ENCODE results near the gene BICC1. TPM values are rescaled to one million over a fixed set of nuclear protein-coding genes. Genes with fewer than 3 reads are reported as not detected.

The BICC1 gene
- total and polyA plus RNA-seq, 10 donors = 0.86 to 5.4 (median 3.5) TPM

- TF ChIP-seq, protein P1, sequence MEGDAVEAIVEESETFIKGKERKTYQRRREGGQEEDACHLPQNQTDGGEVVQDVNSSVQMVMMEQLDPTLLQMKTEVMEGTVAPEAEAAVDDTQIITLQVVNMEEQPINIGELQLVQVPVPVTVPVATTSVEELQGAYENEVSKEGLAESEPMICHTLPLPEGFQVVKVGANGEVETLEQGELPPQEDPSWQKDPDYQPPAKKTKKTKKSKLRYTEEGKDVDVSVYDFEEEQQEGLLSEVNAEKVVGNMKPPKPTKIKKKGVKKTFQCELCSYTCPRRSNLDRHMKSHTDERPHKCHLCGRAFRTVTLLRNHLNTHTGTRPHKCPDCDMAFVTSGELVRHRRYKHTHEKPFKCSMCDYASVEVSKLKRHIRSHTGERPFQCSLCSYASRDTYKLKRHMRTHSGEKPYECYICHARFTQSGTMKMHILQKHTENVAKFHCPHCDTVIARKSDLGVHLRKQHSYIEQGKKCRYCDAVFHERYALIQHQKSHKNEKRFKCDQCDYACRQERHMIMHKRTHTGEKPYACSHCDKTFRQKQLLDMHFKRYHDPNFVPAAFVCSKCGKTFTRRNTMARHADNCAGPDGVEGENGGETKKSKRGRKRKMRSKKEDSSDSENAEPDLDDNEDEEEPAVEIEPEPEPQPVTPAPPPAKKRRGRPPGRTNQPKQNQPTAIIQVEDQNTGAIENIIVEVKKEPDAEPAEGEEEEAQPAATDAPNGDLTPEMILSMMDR (IDR thresholded peaks at IDR 0.05 in 8 of 11, conservative IDR thresholded peaks at IDR 0.05 in 3 of 11) = no peak
- TF ChIP-seq POLR2AphosphoS5 (IDR thresholded peaks at IDR 0.05) = no peak
- TF ChIP-seq POLR2A (IDR thresholded peaks at IDR 0.05) = no peak
Observed at GRCh38 chr10:58615237-58615935, 102.7 kb downstream of the BICC1 start.

GRCh38 chr10:58618158-58618676, 105.5 kb downstream of the BICC1 start:
- Histone ChIP-seq H3K4me3 (no peak overlapping the region), H3K36me3 (no peaks in the 10 kb centered on the region), H3K4me1 (no peaks in the 10 kb centered on the region), H3K27me3 (replicated peaks in 1 of 7) (no peaks in the 10 kb centered on the region), H3K9me3 (no peaks in the 10 kb centered on the region), H3K27ac (no peak overlapping the region)
- no peak for DNase-seq
- 88 to 96% (median 93%) methylated on average over 14 of the region's 14 CpGs for WGBS, 5 donors
- intact Hi-C loops (cut with DNase I; ENCODE audit: low total_unique reads) = no loop called here
- TF ChIP-seq POLR2A (IDR thresholded peaks at IDR 0.05) (no peak), POLR2AphosphoS5 (IDR thresholded peaks at IDR 0.05) (no peak)
- TF ChIP-seq, protein P1 (IDR thresholded peaks at IDR 0.05 in 8 of 11, conservative IDR thresholded peaks at IDR 0.05 in 3 of 11) = no peak

More at GRCh38 chr10:58615237-58615935, 102.7 kb downstream of the BICC1 start:
- no peaks in the 10 kb centered on the region for H3K36me3 ChIP-seq
- H3K27ac ChIP-seq = no peak overlapping the region
- no peak for DNase-seq
- H3K4me1 ChIP-seq = no peaks in the 10 kb centered on the region
- no peaks in the 10 kb centered on the region for H3K9me3 ChIP-seq
- no peak overlapping the region for H3K4me3 ChIP-seq
- H3K27me3 ChIP-seq (replicated peaks in 1 of 7) = no peaks in the 10 kb centered on the region
- intact Hi-C loops (cut with DNase I; ENCODE audit: low total_unique reads) = no loop called here
- 72 to 87% (median 80%) methylated on average over 11 to 14 of the region's 14 CpGs for WGBS, 5 donors

- intact Hi-C loops (cut with DNase I; ENCODE audit: low total_unique reads) = no loop called here
Observed at GRCh38 chr10:58621379-58622077, 108.9 kb downstream of the BICC1 start.

More at GRCh38 chr10:58621379-58622077, 108.9 kb downstream of the BICC1 start:
- TF ChIP-seq, protein P1 (IDR thresholded peaks at IDR 0.05 in 8 of 11, conservative IDR thresholded peaks at IDR 0.05 in 3 of 11) = no peak
- TF ChIP-seq POLR2A (IDR thresholded peaks at IDR 0.05) = no peak
- TF ChIP-seq POLR2AphosphoS5 (IDR thresholded peaks at IDR 0.05) = no peak
- DNase-seq = no peak
- H3K4me3 ChIP-seq = no peak overlapping the region
- no peak overlapping the region for H3K27ac ChIP-seq
- no peaks in the 10 kb centered on the region for H3K36me3 ChIP-seq
- no peaks in the 10 kb centered on the region for H3K4me1 ChIP-seq
- 76 to 90% (median 86%) methylated on average over 7 of the region's 7 CpGs for WGBS, 5 donors
- H3K27me3 ChIP-seq (replicated peaks in 1 of 7) = no peaks in the 10 kb centered on the region
- H3K9me3 ChIP-seq = no peaks in the 10 kb centered on the region

All from spleen (tissue), 11 donors.